Caco-2 (cell line): Measurements from ENCODE around the gene VRK2. TPM values are rescaled to one million over a fixed set of nuclear protein-coding genes. Genes with fewer than 3 reads are reported as not detected.

Source experiments
- BruUV-seq: library from RNA; stranded (reverse); fragments of 400-500 nt; replicated peaks from 2 replicates; lab custom pipeline; 2021; lab: Mats Ljungman, UMichigan
- CTCF ChIA-PET: fragments of 300-600 bp; sonication (Branson Sonifier 250); formaldehyde crosslinking; loops from one replicate; lab custom pipeline; 2022; ENCODE audit warnings: antibody characterized with exemption; lab: Charles Lee
- POLR2A ChIA-PET: fragments of 300-600 bp; sonication (Branson Sonifier 250); formaldehyde crosslinking; loops from one replicate; lab custom pipeline; 2022; ENCODE audit warnings: antibody characterized with exemption; lab: Charles Lee
- DNase-seq, 2 experiments: peaks; one replicate each; pipeline versions ENCODE4 v3.0.0 to v3.0.0-alpha.2; 2020 to 2022
- H3K27me3 ChIP-seq: replicated peaks from 2 replicates; pipeline ENCODE4 v1.6.0; 2011; ENCODE audit warnings: low read length; ENCODE audit not compliant: control insufficient read depth, insufficient read depth
- H3K36me3 ChIP-seq: 2 replicates; pipeline ENCODE4 v1.5.1; 2011; ENCODE audit warnings: low read length; ENCODE audit not compliant: control insufficient read depth, insufficient read depth
- H3K4me1 ChIP-seq: fragments of 250-450 bp; sonication (Bioruptor Pico); 2 replicates; pipeline ENCODE4 v1.5.1; 2020; ENCODE audit warnings: mild to moderate bottlenecking
- H3K4me3 ChIP-seq: 2 replicates; pipeline ENCODE4 v1.5.1; 2011; ENCODE audit warnings: low read depth, mild to moderate bottlenecking, control low read depth, low read length
- H3K9me3 ChIP-seq: fragments of 250-450 bp; sonication (Bioruptor Pico); 2 replicates; pipeline ENCODE4 v1.5.1; 2020; ENCODE audit warnings: mild to moderate bottlenecking, moderate library complexity
- H3K27ac Mint-ChIP-seq: one replicate; pipeline ENCODE4 v1.8.0; 2022; ENCODE audit warnings: mixed read lengths; ENCODE audit not compliant: unreplicated experiment
- H3K27me3 Mint-ChIP-seq: one replicate; pipeline ENCODE4 v1.8.0; 2022; ENCODE audit warnings: mixed read lengths; ENCODE audit not compliant: insufficient read depth, unreplicated experiment
- H3K36me3 Mint-ChIP-seq: one replicate; pipeline ENCODE4 v1.8.0; 2022; ENCODE audit warnings: mild to moderate bottlenecking, mixed read lengths; ENCODE audit not compliant: insufficient read depth, unreplicated experiment
- H3K4me1 Mint-ChIP-seq: one replicate; pipeline ENCODE4 v1.8.0; 2022; ENCODE audit warnings: low read depth, mixed read lengths; ENCODE audit not compliant: unreplicated experiment
- H3K4me3 Mint-ChIP-seq: one replicate; pipeline ENCODE4 v1.8.0; 2022; ENCODE audit warnings: mild to moderate bottlenecking, moderate library complexity, mixed read lengths; ENCODE audit not compliant: unreplicated experiment
- H3K9me3 Mint-ChIP-seq: one replicate; pipeline ENCODE4 v1.8.0; 2022; ENCODE audit warnings: mixed read lengths; ENCODE audit not compliant: unreplicated experiment
- intact Hi-C: fragments of 100-400 bp; cut with micrococcal nuclease; formaldehyde crosslinking; loops from one replicate; pipeline ENCODE4 v1.10.0; 2022; ENCODE audit not compliant: unreplicated experiment
- total RNA-seq: library from RNA; stranded (reverse); gene quantifications from 2 replicates; pipeline ENCODE4 v1.2.3, GENCODE V29; 2022
- TF ChIP-seq, protein P1 (sequence below), 2 experiments: fragments of 200-600 bp in 1 of 2; IDR thresholded peaks; 1 replicate in 1 of 2; 2 replicates in 1 of 2; pipeline versions ENCODE4 v1.5.1 to v1.8.0; 2011 to 2022; ENCODE audit warnings: antibody characterized with exemption in 1 of 2, control low read depth in 1 of 2, inconsistent platforms in 1 of 2, low read depth in 1 of 2, low read length in 1 of 2, mild to moderate bottlenecking in 1 of 2, moderate library complexity in 1 of 2; ENCODE audit not compliant: insufficient read depth in 1 of 2, severe bottlenecking in 1 of 2, unreplicated experiment in 1 of 2

The VRK2 gene
- total RNA-seq, 1 experiment from 2014 or later: 35.4 TPM

DNA sequence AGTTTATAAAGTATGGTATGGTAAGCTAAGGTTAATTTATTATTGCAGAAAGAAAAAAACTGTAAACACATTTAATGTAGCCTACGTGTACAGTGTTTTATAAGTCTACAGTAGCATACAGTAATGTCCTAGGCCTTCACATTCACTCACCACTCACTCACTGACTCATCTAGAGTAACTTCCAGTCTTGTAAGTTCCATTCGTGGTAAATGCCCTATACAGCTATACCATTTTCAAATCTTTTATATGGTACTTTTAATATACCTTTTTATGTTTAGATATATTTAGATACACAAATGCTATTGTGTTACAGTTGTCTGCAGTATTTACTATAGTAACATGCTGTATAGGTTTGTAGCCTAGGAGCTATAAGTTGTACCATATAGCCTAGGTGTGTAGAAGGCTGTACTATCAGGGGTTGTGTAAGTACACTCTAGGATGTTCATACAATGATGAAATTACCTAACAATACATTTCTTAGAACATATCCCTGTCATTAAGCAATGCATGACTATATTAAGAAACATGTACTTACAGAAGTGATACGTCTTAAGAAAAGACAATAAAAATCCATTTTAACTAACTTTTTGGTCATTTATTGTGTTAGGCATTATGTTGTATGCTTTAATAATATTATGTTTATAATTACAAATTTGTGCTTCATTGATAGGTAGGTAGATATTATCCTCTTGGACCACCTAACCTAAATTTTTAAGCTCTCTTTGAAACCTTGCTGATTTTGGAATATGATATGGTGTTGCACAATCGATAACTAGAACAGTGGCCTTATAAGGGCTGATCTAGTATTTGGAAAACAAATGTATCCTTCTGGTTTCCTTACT is 51.9 kb downstream of the VRK2 start:
- H3K27ac Mint-ChIP-seq: no peak overlapping the region
- no peaks in the 10 kb centered on the region for H3K9me3 Mint-ChIP-seq
- intact Hi-C loops: no loop called here
- no peak overlapping the region for H3K4me3 Mint-ChIP-seq
- H3K9me3 ChIP-seq: 0 out of 2 replicates have a peak, but pooled peaks cover 3% of the 10 kb centered on the region
- no peaks in the 10 kb centered on the region for H3K27me3 ChIP-seq
- H3K4me1 ChIP-seq: no peaks in the 10 kb centered on the region
- no peaks in the 10 kb centered on the region for H3K4me1 Mint-ChIP-seq
- no peaks in the 10 kb centered on the region for H3K27me3 Mint-ChIP-seq
- no peak overlapping the region for H3K4me3 ChIP-seq
- BruUV-seq: no TSS peak
- no peaks in the 10 kb centered on the region for H3K36me3 ChIP-seq
- TF ChIP-seq, protein P1, sequence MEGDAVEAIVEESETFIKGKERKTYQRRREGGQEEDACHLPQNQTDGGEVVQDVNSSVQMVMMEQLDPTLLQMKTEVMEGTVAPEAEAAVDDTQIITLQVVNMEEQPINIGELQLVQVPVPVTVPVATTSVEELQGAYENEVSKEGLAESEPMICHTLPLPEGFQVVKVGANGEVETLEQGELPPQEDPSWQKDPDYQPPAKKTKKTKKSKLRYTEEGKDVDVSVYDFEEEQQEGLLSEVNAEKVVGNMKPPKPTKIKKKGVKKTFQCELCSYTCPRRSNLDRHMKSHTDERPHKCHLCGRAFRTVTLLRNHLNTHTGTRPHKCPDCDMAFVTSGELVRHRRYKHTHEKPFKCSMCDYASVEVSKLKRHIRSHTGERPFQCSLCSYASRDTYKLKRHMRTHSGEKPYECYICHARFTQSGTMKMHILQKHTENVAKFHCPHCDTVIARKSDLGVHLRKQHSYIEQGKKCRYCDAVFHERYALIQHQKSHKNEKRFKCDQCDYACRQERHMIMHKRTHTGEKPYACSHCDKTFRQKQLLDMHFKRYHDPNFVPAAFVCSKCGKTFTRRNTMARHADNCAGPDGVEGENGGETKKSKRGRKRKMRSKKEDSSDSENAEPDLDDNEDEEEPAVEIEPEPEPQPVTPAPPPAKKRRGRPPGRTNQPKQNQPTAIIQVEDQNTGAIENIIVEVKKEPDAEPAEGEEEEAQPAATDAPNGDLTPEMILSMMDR (IDR thresholded peaks at IDR 0.05; ENCODE audit: insufficient read depth in 1 of 2, low read depth in 1 of 2, low read length in 1 of 2, severe bottlenecking in 1 of 2, unreplicated experiment in 1 of 2): no peak
- H3K36me3 Mint-ChIP-seq: no peaks in the 10 kb centered on the region
- CTCF ChIA-PET: no interaction called here
- no peak for DNase-seq
- POLR2A ChIA-PET: no interaction called here

DNA sequence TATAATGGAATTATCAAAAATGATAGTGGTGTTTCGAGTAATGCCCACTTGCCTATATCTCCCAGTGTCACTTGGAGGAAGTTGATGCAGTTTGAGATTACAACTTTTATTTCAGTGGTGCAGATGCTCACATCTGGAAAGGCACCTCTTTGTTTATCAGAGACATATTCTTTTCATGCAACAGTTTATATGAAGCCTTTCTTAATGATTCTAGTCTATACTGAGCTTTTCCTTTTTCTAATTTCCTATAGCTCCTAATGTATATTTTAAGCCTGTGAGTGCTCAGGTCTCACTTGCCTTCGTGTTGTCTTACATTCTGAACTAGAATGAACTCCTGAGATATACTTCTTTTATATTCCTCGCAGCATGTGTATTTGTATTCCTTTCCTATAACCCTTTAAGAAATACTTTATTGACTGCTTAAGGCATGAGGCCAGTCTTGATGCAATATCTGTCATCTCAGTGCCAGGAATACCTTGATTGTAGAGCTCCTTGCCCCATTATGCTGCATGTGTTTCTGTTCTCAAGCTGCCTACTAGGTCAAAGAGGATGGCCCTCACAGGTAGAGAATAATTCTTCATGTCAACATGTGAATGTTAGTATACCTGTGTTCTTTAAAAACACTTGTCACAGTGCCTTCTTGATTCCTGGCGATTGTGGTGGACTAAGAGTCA is 52.6 kb downstream of the VRK2 start:
- Mint-ChIP-seq H3K4me3 (no peak overlapping the region), H3K9me3 (no peaks in the 10 kb centered on the region), H3K36me3 (no peaks in the 10 kb centered on the region), H3K4me1 (no peaks in the 10 kb centered on the region), H3K27me3 (no peaks in the 10 kb centered on the region), H3K27ac (no peak overlapping the region)
- Histone ChIP-seq H3K4me1 (no peaks in the 10 kb centered on the region), H3K4me3 (no peak overlapping the region), H3K9me3 (0 out of 2 replicates have a peak, but pooled peaks cover 3% of the 10 kb centered on the region), H3K36me3 (no peaks in the 10 kb centered on the region), H3K27me3 (no peaks in the 10 kb centered on the region)
- intact Hi-C loops: no loop called here
- POLR2A ChIA-PET: no interaction called here
- no peak for DNase-seq
- no TSS peak for BruUV-seq
- TF ChIP-seq, protein P1 (IDR thresholded peaks at IDR 0.05; ENCODE audit: insufficient read depth in 1 of 2, low read depth in 1 of 2, low read length in 1 of 2, severe bottlenecking in 1 of 2, unreplicated experiment in 1 of 2): no peak
- CTCF ChIA-PET: no interaction called here

DNA sequence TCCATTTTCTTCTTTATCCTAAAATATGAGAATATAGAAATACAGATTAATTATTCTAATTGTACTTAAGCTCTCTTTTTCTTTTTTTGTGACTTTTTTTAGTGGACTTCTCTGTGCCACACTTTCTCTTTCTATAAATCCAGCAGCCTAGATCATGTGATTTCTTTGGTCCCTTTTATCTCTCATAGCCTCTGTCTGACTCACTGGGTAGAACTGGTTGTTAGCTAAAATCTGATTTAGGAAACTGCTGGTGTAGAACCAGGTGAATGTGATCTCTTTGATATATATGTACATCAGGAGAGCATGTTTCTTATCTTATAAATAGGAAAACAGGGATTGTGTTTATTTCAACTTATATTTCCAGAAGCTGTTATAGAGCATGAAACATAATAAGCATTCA is 54.9 kb downstream of the VRK2 start:
- H3K27me3 Mint-ChIP-seq: no peaks in the 10 kb centered on the region
- Histone ChIP-seq H3K4me3 (no peak overlapping the region), H3K4me1 (no peaks in the 10 kb centered on the region), H3K36me3 (no peaks in the 10 kb centered on the region), H3K9me3 (no peaks in the 10 kb centered on the region), H3K27me3 (no peaks in the 10 kb centered on the region)
- no peaks in the 10 kb centered on the region for H3K9me3 Mint-ChIP-seq
- intact Hi-C loops: no loop called here
- TF ChIP-seq, protein P1 (IDR thresholded peaks at IDR 0.05; ENCODE audit: insufficient read depth in 1 of 2, low read depth in 1 of 2, low read length in 1 of 2, severe bottlenecking in 1 of 2, unreplicated experiment in 1 of 2): no peak
- BruUV-seq: no TSS peak
- H3K27ac Mint-ChIP-seq: no peak overlapping the region
- no peak for DNase-seq
- ChIA-PET CTCF (no interaction called here), POLR2A (no interaction called here)
- no peak overlapping the region for H3K4me3 Mint-ChIP-seq
- H3K36me3 Mint-ChIP-seq: no peaks in the 10 kb centered on the region
- no peaks in the 10 kb centered on the region for H3K4me1 Mint-ChIP-seq
